GM21447 (cell line): ENCODE results near the gene DEDD.

ENCODE experiments used
- ATAC-seq: cut with Tn5 transposase; IDR thresholded peaks from one replicate; pipeline ENCODE4 v1.9.1; 2021; ENCODE audit not compliant: unreplicated experiment

The DEDD gene

DNA sequence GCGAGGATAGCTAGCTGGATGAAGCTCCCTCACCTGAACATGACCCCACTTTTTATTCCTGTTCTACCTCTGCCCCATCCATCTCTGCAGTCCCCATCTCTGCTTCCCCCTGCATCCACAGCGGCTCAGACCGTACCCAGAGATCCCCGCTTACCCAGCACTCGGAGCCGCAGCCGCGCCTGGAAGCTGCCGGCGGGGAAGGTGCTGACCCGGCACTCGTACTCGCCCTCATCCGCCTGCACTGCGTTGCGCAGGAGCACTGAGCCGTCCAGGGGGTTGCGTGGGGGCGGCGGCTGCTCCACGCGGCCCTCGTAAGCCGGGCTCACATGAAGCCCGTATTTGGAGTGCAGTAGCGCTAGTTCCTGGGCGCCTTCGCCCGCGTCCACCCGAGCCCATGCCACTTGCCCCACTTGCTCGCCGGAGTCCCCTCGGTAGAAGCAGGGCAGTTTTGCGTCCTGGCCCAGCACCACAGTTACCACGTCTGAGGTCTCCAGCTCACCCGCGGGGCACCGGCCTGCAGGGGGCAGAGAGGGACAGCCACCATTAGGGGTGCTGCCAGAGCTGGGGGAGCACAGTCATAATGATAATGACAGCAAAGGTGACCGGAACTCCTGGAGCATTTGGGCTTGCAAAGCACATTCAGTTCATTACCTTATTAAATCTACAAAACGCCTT, 52.9 kb downstream of the DEDD start:
- ATAC-seq = no peak

DNA sequence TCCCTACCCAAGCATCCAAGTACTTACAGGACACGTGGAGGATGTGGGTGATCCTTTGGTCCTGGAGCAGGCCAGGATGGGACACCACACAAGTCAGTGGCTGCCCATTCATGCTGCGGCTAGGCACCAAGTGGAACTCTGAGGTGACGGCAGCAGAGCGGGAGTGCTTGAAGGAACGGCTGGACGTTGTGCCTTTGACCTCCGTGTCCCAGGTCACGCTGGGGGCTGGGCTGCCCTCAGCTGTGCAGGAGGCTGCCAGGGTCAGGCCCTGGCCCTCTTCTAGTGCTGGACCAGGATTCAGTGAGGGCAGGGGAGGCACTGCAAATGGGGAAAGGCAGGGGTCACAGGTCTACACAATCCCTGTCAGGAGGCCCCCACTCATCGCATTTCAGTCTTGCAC, 55.0 kb downstream of the DEDD start:
- no peak for ATAC-seq

DNA sequence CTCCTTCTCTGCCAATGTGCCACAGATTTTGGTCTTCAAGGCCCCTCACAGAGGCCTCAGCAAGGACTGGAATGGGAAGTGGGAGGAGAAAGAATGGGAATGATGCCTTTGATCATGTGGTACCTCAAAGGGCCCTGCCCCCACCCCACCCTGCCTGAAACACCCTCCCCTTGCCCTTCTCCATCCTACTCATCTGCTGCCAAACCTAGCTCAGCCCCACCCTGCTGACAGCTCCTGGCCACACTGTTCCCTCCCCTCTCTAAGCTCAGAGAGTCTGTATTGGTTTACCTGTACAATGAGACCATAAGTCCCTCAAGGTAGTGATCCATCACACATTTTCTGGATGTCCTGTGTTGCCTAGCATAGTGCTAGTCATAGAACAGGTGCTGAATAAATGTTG, 56.1 kb downstream of the DEDD start:
- ATAC-seq = no peak

DNA sequence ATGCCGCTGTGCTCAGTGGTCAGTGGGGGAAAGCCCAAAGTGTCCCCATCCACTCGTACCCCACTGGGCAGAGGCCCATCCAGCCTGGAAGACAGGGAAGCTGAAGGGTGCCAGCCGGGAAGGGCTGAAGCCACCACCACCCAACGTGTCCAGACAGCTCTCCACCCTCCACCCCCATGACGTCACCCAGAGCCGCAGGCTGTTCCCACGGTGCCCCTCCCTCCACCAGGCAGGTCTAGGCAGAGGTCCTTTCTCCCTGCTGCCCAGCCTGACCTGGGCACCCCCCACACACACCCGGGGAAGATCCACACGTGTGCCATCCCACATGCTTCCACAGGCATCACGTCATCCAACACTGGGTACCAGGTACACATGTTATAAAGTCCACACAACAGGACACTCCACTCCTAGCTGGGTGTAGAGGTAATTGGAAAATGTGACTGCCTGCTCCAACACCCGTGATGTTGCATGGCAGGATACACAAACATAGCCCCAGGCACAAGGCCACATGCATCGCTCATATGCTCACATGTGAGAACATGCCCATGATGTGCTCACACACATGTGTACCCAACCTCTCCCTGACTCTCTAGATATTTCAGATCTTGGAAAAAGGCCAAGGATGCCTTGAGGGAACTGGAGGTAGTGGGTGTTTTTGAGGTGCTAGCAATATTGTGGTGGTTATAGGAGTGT, 57.6 kb downstream of the DEDD start:
- no peak for ATAC-seq

DNA sequence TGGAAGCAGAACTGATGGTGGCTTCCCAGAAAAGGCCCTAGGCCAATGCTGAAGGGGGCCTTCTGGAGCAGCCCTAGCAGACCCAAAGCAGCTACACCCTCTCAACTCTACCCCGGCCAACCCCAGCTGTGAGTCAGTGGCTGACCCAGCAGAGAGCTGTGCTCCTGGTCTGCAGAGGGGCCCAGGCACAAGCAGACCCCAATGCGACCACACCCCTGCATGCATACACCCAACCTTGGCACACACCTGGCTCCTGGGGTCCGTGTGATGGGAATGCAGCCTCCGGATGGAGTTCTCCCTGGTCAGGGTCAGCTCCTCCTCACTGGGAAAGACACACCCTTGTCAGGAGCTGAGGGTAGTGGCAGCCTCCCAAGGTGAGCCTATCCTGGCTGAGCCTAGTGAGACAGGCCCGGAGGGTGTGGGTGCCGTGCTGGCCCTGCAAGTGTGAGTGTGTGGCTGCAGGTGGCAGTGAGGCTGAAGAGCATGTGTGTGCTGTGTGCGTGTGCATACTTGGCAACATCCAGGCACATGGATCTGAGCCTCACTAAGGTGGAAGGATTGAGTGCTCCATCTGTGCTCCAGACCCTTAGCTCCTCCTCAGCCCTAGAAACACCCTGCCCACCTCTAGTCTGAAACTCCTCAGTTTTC, 58.9 kb downstream of the DEDD start:
- no peak for ATAC-seq

DNA sequence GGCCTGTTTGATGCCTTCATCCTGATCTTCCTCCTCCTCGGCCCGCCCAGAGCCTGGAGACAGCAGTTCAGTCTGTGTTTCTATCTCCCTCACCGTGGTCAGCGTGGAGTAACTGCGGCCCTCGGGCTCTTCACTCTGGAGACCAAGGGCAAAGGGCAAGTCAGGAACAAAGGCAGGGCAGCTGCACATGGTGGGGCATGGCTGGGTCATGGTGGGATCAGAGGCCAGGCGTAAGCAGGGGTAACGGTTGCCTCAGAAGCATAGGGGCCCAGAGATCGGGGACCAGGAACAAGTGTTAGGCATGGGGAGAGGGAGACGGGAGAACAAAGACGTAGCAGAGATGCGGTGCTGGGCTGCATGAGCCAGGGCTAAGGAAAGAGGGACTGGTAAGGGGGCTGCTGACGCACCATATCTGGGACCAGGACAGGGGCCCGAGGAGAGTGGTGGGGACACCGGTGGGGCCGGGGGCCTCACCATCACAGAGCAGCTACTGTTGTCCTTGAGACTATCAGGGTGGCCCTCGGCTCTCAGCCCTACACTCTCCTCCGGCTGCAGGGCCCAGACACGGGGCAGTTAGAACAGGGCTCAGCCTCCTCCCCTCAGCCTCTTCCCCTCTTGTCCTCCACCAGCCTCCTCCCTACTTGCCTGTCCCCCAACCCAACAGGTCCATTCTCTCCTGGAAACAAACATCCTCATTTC, 59.6 kb downstream of the DEDD start:
- no peak for ATAC-seq

DNA sequence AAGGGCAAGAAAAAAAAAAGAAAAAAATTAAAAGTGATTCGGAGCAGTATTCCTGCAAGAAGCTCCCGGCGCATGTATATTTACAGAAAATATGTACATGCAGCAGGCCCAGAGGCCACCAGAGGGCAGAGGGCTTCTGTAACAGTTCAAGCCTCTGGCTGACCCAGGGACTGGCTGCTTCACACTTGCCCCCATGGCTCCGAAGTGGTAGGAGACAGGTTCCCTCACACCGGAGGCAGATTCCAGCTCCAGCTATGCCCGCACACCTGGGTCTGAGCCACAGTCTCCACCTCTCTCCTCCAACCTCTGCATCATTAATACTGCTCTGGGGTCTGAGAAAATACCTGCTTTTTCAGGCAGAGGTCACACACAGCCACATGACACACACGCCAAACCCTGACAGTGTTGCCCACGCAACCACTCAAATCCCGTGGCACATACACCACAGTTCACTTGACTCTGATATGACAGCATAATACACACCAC, 60.5 kb downstream of the DEDD start:
- no peak for ATAC-seq
